GM18507 (cell line): ENCODE measurements around the gene ANAPC2.

Source experiments
- DNase-seq: peaks from one replicate; pipeline ENCODE4 v3.0.0; 2011; ENCODE audit warnings: low read depth; ENCODE audit not compliant: insufficient read length; ENCODE audit errors: extremely low spot score
- FAIRE-seq: peaks from 2 replicates; lab custom pipeline; 2011; peaks lifted over from hg19 to GRCh38; lab: Jason Lieb, UNC

ANAPC2 gene

GRCh38 chr9:137181680-137182079 is 6.7 kb downstream of the ANAPC2 start:
- DNase-seq = no peak
- no peak for FAIRE-seq

- no peak for DNase-seq
- no peak for FAIRE-seq
Observed at GRCh38 chr9:137180491-137180890, 7.9 kb downstream of the ANAPC2 start.

GRCh38 chr9:137179761-137180160 is 8.6 kb downstream of the ANAPC2 start:
- no peak for FAIRE-seq

GRCh38 chr9:137178939-137179630 is 9.3 kb downstream of the ANAPC2 start:
- FAIRE-seq = no peak
- DNase-seq = no peak

More at GRCh38 chr9:137179761-137180160, 8.6 kb downstream of the ANAPC2 start:
- DNase-seq = no peak

- DNase-seq = no peak
- FAIRE-seq = no peak
Observed at GRCh38 chr9:137178201-137178938, 10.0 kb downstream of the ANAPC2 start.

GRCh38 chr9:137176302-137177182 is 11.8 kb downstream of the ANAPC2 start:
- DNase-seq (no peak), FAIRE-seq (peak; percentile 62)

GRCh38 chr9:137175345-137175961 is 12.9 kb downstream of the ANAPC2 start:
- no peak for DNase-seq
- FAIRE-seq = no peak

- FAIRE-seq (no peak), DNase-seq (no peak)
Observed at GRCh38 chr9:137174722-137175293, 13.6 kb downstream of the ANAPC2 start.

GRCh38 chr9:137173796-137174664 is 14.3 kb downstream of the ANAPC2 start:
- DNase-seq (no peak), FAIRE-seq (no peak)

- FAIRE-seq = no peak
- DNase-seq = no peak
Observed at GRCh38 chr9:137172901-137173795, 15.2 kb downstream of the ANAPC2 start.

- FAIRE-seq (no peak), DNase-seq (no peak)
Observed at GRCh38 chr9:137171149-137171900, 17.0 kb downstream of the ANAPC2 start.

GRCh38 chr9:137170486-137171148 is 17.7 kb downstream of the ANAPC2 start:
- no peak for FAIRE-seq
- DNase-seq = no peak

- DNase-seq (no peak), FAIRE-seq (no peak)
Observed at GRCh38 chr9:137169896-137170358, 18.4 kb downstream of the ANAPC2 start, which contains the start of gene LRRC26. Gene LRRC26, minus strand, starts transcription at chr9:137170051. Its CDS starts 108 bp downstream, at chr9:137169943.

- peak; percentile 5 for FAIRE-seq
- DNase-seq = peak; percentile 47
Observed at GRCh38 chr9:137168904-137169856, 19.2 kb downstream of the ANAPC2 start.

GRCh38 chr9:137168573-137168903 is 19.8 kb downstream of the ANAPC2 start:
- no peak for FAIRE-seq
- no peak for DNase-seq
